ENCODE measurements around the gene SMIM5. TPM values are rescaled to one million over a fixed set of nuclear protein-coding genes. Genes with fewer than 3 reads are reported as not detected.

The SMIM5 gene, protein sequence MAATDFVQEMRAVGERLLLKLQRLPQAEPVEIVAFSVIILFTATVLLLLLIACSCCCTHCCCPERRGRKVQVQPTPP
- total RNA-seq: 0.22 TPM in 1 of 2 replicates, not detected in the other

DNA sequence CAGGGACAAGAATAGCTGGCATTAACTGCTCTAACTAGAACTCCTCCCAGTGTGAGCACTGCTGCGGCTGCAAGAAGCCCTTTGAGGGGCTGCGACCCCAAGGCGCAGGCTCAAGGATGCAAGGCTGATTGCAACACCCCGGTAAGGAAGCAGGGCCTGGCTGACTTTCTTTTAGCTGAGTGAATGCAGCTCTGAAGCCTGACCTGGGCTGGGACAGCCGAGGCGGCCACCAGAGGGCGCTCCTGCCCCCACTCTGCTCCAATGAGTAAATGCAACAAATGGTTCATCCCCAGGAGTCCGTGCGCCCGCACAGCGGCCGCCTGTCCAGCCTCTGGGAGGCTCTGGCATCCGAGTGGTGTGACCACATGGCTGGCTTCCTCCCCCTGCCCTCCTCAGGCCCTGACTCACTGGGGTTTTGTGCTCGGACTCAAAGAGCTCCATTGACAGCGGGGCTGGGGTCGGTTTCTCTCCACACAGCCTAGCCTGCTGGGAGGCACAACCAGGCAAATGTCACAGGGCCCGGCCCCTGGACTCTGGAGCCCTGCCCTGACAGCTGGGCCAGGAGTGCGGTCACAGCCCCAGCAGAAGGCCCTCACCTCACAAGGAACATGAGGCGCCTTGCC is at the start of gene SMIM5:
Gene SMIM5 (plus strand): TSS at position 572 of the 623 bp plus-strand sequence. CDS start 6,768 bp downstream, outside the sequence.

DNA sequence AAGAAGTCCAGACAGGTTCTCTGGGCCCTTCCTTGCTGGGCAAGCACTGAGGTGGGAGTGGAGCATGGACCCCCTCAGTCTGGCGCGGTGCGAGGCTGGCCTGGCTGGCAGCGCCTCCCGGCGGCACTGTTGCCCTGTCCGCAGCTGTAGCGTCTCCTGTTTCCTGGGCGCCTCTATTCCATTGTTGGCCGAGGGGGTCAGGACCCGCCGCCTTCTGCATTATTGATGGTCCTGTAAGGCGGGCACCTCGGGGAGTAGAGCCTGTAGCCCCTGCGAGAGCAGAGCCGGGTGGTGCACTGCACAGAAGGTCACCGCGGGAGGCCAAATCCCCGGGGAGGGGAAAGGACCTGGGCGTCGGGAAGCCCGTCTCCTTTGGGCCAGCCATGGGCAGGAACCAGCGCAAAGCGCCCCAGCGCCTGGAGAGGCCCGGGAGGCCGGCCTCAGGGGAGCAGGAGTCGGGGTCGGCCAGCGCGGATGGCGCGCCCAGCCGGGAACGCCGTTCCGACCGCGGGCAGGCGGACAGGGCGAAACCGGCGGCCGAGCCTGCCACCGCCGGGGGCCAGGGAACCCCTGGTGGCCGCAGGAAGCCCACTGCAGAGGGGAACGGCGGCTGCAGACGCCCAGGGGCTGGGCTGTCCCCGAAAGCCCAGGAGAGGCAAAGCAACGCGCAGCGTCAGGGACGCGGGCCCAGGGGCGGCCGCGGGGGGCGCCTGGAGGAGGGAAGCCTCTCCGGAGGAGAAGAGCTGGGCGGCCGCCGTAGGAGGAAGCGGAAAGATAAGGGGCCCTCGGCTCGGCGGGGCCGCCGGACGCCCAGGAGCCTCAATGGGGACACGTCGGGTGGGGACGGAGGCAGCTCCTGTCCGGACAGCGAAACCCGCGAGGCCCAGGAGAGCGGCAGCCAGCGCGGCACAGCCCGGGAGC is 45.3 kb upstream of the SMIM5 start, which contains the start of gene MYO15B:
Gene MYO15B (plus strand): TSS at position 126 of the 921 bp plus-strand sequence. CDS start 258 bp downstream, at position 384.

DNA sequence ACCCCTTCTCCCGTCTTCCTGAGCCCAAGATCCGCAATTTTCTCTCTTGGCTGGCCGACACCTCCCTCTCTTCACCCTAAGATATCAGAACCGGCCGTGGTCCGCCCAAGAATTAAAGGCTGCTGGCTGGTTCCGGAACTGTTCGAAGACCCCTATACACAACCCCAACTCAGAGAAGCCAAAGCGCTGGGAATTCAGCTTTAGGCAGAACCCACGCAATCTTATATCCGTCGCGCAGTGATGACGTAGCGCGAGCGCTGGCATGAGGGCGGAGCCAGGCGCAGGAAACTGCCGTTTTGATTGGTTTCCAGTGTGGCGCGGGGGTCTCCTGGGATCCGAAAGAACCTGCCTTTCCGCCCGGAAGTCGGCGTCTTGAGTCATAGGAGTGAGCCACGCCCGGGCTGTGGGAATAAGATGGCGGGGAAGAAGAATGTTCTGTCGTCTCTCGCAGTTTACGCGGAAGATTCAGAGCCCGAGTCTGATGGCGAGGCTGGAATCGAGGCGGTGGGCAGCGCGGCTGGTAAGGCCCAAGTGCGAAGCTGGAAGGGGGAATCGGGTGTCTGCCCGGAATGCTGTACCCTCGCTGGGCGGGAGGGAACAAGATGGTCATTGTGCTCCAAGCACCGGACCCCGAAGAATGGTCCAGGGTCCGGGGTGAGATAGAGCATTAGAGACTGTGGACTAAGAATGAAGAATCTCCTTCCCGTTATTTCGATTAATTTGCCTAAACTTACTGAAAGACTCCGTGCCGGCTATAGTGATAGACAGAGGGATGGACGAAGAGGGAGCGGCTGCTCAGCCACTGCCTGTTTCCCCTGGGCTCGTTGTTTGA is 33.9 kb downstream of the SMIM5 start, which contains the start of the genes RECQL5 and SAP30BP:
Gene RECQL5 (minus strand): TSS at position 196 of the 832 bp plus-strand sequence. CDS start 597 bp downstream, outside the sequence.
Gene SAP30BP (plus strand): TSS at position 380 of the 832 bp plus-strand sequence. CDS start 35 bp downstream, at position 415.

Other genes starting within 250 kb of the SMIM5 start
- 66.6 and 73.7 TPM in 2 replicates for gene GRB2, start 227.8 kb upstream of the SMIM5 start, total RNA-seq
- 30.7 and 33.5 TPM in 2 replicates for gene TMEM94, start 176.8 kb upstream of the SMIM5 start, total RNA-seq
- gene CASKIN2, start 117.9 kb upstream of the SMIM5 start, total RNA-seq: 9.1 and 9.6 TPM in 2 replicates
- gene TSEN54, start 116.9 kb upstream of the SMIM5 start, total RNA-seq: 6.8 and 7.3 TPM in 2 replicates
- gene LLGL2, start 107.7 kb upstream of the SMIM5 start, total RNA-seq: 0.13 and 0.32 TPM in 2 replicates
- 4.2 and 5.6 TPM in 2 replicates for gene MYO15B, start 45.6 kb upstream of the SMIM5 start, total RNA-seq
- gene RECQL5, start 33.7 kb downstream of the SMIM5 start, total RNA-seq: 17.0 and 18.7 TPM in 2 replicates
- gene SAP30BP, start 33.9 kb downstream of the SMIM5 start, total RNA-seq: 58.1 and 63.9 TPM in 2 replicates
- gene ITGB4, start 88.0 kb downstream of the SMIM5 start, total RNA-seq: 0.39 and 0.54 TPM in 2 replicates
- 28.8 and 34.8 TPM in 2 replicates for gene GALK1, start 131.8 kb downstream of the SMIM5 start, total RNA-seq
- 23.1 and 27.4 TPM in 2 replicates for gene UNK, start 151.4 kb downstream of the SMIM5 start, total RNA-seq
- 0.76 and 1.6 TPM in 2 replicates for gene UNC13D, start 211.0 kb downstream of the SMIM5 start, total RNA-seq
- gene WBP2, start 221.9 kb downstream of the SMIM5 start, total RNA-seq: 25.1 and 46.8 TPM in 2 replicates
- 36.8 and 50.0 TPM in 2 replicates for gene TRIM47, start 245.1 kb downstream of the SMIM5 start, total RNA-seq

Measured in articular chondrocyte of knee joint (primary cell).